B cell (primary cell): ENCODE measurements around the gene KLHDC7B.

ENCODE experiments used
- CTCF ChIP-seq: fragments of 200-600 bp; IDR thresholded peaks from one replicate; pipeline ENCODE4 v1.8.0; 2022; ENCODE audit warnings: antibody characterized with exemption, mild to moderate bottlenecking
- EZH2 ChIP-seq: IDR thresholded peaks from 2 replicates; pipeline ENCODE4 v1.6.1; 2012; ENCODE audit warnings: borderline replicate concordance, low read depth, mild to moderate bottlenecking, moderate library complexity, low read length; ENCODE audit not compliant: insufficient read depth, poor library complexity, severe bottlenecking

- TF ChIP-seq CTCF (no peak), EZH2 (no peak)
Measured at GRCh38 chr22:50572965-50573364, 27.3 kb downstream of the KLHDC7B start.
